ENCODE measurements around the gene ID1.

The ID1 gene

DNA sequence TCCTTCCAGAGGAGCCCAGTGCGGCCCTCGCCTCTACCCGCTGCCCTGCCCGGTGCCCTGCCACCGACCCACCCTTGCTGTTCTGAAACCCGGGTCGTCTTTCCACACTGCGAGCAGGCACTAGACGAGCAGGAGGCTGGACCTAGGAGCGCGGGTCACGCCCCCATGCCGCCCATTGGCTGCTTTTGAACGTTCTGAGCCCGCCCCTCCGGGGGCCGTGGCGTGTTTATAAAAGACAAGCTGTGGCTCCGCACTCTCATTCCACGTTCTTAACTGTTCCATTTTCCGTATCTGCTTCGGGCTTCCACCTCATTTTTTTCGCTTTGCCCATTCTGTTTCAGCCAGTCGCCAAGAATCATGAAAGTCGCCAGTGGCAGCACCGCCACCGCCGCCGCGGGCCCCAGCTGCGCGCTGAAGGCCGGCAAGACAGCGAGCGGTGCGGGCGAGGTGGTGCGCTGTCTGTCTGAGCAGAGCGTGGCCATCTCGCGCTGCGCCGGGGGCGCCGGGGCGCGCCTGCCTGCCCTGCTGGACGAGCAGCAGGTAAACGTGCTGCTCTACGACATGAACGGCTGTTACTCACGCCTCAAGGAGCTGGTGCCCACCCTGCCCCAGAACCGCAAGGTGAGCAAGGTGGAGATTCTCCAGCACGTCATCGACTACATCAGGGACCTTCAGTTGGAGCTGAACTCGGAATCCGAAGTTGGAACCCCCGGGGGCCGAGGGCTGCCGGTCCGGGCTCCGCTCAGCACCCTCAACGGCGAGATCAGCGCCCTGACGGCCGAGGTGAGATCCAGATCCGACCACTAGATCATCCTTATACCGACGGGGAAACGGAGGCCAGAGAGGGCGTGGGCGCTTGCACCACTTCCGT lies at the start of gene ID1:
Gene ID1, plus strand, starts transcription at position 259 of the 871 bp plus-strand sequence. Its CDS starts 99 bp downstream, at position 358.
- DNase-seq (ENCODE audit: low spot score), result peak; percentile 96

DNA sequence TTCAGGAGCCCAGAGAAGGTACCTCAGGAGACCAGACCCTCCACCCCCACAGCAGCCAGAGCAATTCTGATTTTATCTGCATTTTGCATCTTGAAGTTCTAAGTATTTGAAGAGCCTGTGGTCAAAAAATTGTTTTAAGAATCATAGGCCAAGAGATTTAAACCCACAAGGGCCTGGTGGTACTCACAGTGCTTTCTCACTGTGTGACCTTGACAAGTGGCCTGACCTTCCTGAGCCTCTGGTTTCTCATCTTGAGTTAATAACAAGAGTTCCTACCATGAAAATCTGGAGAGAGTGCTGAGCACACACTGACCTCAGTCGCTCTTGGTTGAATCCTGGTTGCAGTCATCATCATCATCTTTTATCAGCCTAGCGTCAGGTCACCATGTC lies 45.4 kb upstream of the ID1 start:
- no peak for DNase-seq (ENCODE audit: low spot score)

DNA sequence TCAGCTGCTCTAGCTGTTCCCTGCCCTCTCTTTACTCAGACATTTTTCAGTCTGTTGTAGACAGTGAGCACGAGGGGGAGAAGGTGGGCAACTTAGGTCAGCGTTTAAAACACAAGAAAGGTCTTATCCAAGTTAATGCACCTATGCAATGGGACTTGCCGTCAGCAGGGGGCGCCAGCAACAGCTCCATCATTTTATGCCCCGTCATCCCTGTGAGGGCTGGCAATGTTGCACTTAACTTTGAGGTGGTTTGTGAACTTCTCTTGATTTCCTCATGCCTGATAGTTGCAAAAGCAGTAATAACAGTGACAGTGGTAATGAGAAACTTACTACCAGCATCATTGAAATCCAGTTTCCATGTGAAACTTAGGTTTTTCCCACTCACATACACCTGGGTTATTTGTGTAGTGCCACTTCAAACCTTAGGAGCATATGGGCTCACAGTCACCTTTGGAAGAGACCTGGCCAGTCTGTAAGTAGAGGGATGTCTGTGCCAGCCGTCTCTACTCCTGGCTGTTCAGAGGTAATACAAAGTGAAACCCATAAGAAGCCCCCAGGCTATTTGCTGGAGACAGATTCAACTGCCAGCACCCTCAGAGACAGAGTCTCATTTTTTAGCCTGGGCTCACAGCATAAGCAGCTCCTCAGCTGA lies 44.9 kb upstream of the ID1 start:
- DNase-seq (ENCODE audit: low spot score), result no peak

DNA sequence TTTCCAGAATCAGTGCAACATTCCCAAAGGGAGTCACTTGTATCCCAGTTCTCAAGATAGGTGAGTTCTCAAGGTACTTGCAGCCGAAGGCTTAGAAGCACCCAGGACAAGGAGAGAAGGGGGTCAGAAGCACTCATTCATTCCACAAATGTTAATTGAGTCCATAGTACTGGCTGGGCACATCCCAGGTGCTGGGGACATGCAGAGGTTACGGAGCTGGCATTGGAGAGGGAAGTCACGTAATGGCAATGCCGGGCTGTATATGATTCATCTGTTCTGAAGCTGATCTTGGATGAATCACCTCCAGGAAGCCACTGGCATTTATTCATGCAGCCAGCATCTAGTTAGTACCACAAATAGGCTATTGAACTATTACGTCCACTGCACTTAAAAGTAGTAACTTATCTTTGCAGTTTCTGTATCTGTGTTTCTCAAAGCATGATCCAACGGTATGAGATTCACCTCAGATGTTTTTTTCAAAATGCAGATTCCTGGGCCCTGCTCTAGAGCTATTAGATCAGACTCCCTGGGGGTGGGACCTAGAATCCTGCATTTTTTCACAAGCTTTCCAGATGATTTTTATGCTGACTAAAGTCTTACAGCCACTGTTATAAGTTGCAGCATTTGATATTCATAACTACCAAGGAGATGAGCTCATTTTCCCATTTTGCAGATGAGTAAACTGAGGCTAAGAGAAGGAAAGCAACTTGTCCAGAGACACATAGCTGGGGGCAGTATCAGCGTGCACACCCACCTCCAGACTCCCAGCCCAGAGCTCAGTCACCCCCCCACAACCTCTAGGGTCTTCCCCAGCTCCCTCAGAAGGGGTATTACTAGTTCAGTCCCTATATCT lies 44.1 kb upstream of the ID1 start:
- DNase-seq (ENCODE audit: low spot score), result no peak

- DNase-seq (ENCODE audit: low spot score), result no peak
Observed at GRCh38 chr20:31562241-31562640, 42.8 kb upstream of the ID1 start.

DNA sequence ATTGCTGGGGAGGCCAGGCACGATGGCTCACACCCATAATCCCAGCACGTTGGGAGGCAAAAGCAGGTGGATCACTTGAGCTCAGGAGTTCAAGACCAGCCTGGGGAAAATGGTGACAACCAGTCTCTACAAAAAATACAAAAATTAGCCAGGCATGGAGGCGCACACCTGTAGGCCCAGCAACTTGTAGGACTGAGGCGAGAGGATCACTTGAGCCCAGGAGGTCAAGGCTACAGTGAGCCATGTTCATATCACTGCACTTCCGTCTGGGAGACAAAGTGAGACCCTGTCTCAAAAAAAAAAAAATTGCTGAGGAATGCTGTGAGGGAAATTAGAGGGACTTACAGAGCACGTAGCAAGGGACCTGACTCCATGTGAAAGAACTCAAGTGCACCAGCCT lies 40.8 kb upstream of the ID1 start:
- no peak for DNase-seq (ENCODE audit: low spot score)

DNA sequence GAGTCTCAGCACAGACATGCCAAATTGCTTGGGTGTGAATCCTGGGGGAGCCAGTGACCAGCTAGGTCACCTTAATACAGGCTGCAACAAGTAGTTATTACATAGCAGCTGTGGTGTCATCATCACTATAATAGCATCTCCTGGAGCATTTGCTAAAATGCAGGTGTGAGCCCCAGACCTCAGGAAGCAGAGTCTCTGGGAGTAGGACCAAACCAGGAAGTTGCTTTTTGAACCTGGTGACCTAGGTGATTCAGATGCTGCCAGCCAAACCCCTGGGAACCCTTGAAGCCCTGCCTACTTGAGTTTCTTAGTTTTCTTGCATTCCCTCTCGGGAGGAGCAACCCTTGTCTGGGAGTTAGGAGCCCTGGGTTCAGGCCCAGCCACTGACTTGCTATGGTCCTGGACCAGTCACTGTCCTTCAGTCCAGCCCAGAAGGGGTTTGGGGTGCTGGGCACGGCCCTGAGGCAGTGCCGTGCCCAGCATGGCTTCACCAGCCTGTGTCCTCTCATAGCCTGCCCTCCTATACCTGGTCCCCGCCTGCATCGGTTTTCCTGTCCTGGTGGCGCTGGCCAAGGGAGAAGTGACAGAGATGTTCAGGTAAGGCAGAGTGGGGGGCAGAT lies 39.3 kb upstream of the ID1 start:
- no peak for DNase-seq (ENCODE audit: low spot score)

- no peak for DNase-seq (ENCODE audit: low spot score)
Observed at GRCh38 chr20:31566319-31566657, 38.8 kb upstream of the ID1 start.

DNA sequence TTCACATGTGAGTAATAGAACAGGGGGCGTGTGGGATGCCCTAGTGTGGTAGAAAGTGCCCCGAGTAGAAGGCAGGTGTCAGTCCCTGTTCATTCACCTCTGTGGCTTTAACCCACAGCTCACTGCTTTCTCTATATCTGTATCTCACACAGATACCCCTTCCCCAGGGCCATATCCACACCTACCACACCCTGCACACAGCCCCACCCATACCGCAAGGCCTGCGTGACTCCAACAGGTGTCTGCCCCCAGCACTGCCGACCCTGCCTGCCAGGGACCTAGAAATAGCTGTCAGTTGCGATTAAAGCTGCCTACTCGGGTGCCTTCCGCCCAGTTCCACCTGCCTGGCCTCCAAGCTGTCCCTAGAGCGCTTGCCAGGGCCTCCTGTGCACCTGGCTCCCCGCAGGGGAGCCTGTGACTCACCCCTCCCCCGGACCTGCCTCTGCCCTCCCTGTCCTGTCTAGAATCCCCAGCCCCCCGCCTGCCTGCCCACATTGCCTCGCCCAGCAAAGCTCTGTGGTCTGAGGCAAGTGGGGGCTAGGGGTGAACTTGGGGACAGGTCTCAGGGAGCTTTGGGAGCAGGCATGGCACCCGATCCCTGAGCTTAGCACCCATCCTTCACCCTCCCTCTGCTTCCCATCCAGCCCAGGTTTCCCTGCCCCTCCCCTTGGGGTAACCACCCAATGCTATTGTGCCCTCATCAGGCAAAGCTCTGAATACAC lies 38.3 kb upstream of the ID1 start:
- DNase-seq (ENCODE audit: low spot score), result no peak

DNA sequence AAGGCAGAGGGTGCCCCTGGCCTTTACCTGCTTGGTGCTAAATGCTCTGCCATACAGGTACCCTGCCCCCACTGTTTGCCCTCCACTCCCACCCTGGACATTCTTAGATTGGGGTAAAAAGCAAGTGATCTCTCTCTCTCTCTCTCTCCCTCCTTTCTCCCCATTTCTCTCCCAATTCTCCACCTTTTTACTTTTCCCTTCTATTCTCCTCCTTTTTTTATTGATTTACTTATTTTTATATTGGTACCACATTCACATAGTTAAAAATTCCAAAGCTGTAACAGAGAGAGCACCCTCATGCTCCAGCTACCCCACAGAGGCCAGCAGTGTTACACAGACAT lies 37.7 kb upstream of the ID1 start:
- no peak for DNase-seq (ENCODE audit: low spot score)

DNA sequence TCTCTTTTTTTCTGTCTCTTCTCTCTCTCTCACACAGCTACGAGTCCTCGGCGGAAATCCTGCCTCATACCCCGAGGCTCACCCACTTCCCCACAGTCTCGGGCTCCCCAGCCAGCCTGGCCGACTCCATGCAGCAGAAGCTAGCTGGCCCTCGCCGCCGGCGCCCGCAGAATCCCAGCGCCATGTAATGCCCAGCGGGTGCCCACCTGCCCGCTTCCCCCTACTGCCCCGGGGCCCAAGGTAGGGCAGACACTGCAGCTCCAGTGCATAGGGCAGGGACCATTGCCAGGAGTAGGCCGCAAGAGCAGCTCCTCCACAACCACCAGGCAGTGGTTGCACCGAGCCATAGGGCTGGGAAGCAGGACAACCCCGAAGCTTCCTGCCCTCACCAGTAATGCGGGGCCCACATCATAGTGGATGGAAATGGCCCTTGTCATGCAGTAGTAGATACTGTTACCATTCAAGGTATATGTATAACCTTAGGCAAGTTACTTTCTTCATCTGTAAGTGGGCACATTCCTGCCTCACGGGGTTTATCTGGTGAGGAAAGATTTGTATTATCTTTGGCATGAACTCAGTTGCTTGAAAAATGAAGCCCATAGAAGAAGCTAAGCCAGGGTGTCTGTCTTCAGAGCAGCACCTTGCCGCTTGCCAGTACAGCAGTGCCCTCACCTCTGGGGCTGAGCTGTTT lies 36.9 kb upstream of the ID1 start:
- no peak for DNase-seq (ENCODE audit: low spot score)

DNA sequence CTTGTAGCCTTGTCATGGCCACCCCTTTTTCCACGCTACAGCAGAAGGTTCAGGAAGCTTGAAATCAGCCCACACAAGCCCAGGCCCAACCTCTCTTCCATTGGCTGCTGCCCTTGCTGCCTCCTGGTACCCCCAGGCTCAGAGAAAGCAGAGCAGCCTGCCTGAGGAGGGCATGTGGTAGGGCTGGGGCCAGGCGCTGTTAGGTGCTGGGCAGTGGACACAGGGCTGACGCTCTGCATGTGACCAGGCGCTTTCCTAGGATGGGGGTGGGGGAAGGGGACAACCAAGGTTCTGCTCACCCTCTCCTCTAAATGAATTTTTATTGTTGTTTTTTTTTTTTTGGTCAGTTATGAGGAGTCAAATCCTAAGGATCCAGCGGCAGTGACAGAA lies 36.3 kb upstream of the ID1 start:
- no peak for DNase-seq (ENCODE audit: low spot score)

DNA sequence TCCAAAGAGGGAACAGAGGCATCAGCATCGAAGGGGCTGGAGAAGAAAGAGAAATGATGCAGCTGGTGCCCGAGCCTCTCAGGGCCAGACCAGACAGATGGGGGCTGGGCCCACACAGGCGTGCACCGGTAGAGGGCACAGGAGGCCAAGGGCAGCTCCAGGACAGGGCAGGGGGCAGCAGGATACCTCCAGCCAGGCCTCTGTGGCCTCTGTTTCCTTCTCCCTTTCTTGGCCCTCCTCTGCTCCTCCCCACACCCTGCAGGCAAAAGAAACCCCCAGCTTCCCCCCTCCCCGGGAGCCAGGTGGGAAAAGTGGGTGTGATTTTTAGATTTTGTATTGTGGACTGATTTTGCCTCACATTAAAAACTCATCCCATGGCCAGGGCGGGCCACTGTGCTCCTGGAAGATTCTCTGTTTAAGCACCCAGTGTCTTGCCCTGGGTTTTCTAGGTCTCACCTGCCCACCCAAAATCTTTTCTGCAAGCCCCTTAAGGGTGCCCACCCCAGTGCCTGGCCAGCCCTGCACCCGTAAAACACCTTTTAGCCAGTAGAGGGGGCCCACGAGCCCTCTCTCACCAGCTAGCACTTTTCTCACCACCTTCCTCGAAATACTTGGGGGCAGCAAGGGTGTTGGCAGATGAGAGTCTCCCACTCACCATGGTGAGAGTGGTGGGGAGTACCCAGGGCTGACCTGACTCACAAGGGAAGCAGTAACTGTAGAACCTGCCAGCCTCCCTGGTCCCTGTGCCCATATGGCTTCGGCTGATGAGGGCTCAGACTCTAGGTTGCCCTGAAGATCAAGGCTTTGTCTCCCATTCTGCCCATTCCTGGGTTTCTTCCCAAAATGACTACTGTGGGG lies 35.7 kb upstream of the ID1 start:
- DNase-seq (ENCODE audit: low spot score), result peak; percentile 81

DNA sequence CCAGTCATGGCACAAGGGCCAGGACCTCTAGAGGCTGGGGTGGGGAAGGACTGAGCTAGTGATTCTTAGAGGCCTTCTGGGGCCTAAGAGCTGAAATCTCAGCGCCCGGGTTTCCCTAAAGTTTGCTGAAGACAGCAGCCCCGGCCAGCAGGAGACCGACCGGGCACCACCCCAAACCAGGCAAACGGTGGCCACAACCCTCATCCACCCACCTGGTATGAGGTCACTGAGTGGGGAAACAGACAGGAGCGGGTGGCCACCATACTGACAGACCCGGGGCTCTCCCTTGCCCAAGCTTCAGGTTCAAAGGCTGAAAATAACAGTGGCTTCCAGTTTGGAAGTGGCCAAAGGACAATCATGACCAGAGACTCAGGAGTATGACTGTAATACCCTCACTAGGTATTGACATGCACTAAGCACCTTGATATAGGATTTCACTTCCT lies 35.0 kb upstream of the ID1 start:
- DNase-seq (ENCODE audit: low spot score), result no peak

GRCh38 chr20:31570735-31571617 lies 34.1 kb upstream of the ID1 start:
- no peak for DNase-seq (ENCODE audit: low spot score)

DNA sequence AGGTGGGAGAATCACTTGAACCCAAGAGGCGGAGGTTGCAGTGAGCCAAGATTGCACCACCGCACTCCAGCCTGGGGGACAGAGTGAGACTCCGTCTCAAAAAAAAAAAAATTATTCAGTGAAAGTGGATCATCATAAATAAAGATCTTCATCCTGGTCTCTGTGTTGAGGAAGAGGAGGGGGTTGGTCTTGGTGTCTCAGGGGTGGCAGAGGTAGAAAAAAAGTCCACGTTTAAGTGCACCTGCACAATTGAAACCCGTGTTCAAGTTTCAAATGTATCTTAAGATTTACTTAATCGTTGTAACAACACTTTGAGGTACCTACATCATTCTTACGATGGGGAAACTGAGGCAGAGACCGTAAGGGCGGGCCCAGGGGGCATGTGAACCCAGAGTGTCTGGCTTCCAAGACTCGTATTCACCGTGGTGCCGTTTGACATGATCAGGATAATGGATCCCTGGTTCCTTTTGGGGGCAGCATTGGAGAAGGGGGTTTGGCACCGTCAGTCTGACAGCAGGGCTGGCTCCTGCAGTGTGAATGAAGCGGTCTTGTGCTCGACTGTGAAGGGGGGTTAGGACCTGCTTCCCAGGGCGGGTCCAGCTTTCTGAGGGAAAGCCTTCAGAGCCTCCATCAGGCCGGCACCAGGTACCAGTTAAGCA lies 32.9 kb upstream of the ID1 start:
- no peak for DNase-seq (ENCODE audit: low spot score)

DNA sequence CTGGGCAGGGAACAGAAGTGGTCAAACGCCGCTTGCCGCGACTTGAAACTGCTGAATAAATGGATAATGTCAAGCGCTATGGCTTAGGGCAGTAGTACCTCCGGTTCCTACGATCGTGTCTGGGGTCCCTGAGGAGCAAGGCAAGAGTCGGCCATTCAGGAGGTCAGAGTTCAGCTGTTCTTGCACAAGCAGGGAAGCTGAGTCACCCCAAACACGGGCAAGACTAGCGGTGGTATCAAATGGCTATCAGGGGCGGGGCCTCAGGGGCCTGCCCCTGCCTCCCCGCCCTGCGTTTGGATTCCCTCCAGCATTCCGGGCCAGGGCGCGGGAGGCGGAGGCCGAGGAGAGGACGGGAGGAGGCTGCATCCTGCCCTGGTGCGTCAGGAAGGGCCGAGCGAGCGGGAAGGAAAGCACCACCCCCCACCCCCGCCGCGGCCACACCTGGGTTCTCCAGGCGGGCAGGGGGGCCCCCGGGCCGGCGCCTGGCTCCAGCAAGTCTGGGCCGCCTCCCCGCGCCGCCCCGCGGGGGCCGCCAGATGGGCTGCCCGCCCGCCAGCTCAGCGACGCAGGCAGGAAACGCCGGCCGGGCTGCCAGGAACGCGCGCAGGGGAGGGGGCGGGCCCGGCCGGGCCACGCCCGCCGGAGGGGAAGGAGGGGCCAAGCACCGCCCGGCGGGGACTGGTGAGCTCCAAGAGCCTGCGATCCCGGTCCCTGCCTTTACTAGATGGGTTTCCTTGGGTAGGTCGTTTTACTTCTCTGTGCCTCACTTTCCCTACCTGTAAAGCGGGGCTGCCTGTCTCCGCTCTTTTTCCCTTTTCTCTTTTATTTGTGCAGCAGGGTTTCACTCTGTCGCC lies 32.2 kb upstream of the ID1 start:
- peak; percentile 96 for DNase-seq (ENCODE audit: low spot score)
